ENCODE data around the gene MOV10.

DNA sequence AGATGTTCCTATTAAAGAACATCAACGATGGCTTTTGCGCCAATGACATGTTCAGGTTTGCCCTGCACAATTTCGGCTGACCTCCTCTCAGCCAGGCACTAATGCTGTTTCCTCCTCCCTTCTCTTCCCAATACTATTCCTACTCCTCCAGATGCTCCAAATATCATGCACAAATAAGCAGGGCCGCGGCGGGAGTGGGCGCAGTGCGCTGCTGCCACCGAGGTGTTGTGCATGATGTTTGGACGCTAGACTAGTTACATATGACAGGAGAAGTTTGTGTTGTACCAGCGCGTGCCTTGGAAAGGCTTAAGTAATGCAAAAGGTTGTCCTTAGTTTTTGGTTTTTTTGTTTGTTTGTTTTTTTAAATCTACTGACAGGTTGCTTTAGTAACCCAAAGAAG lies 73.9 kb downstream of the MOV10 start:
- TF ChIP-seq, protein P1, sequence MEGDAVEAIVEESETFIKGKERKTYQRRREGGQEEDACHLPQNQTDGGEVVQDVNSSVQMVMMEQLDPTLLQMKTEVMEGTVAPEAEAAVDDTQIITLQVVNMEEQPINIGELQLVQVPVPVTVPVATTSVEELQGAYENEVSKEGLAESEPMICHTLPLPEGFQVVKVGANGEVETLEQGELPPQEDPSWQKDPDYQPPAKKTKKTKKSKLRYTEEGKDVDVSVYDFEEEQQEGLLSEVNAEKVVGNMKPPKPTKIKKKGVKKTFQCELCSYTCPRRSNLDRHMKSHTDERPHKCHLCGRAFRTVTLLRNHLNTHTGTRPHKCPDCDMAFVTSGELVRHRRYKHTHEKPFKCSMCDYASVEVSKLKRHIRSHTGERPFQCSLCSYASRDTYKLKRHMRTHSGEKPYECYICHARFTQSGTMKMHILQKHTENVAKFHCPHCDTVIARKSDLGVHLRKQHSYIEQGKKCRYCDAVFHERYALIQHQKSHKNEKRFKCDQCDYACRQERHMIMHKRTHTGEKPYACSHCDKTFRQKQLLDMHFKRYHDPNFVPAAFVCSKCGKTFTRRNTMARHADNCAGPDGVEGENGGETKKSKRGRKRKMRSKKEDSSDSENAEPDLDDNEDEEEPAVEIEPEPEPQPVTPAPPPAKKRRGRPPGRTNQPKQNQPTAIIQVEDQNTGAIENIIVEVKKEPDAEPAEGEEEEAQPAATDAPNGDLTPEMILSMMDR (optimal IDR thresholded peaks at IDR 0.05 in 1 of 3, IDR thresholded peaks at IDR 0.05 in 1 of 3, conservative IDR thresholded peaks at IDR 0.05 in 1 of 3; ENCODE audit: extremely low read depth in 1 of 3, insufficient read depth in 2 of 3, low read length in 3 of 3), result no peak
- TF ChIP-seq EZH2 (IDR thresholded peaks at IDR 0.05; ENCODE audit: low read length), result no peak
